UCSD-AML1 (cell line): ENCODE data around the gene IPO5.
A peak's percentile ranks its signal among the peaks of the same experiment; 100 is the strongest.
"Not testable (repeated sequence)": the region's sequence is repeated elsewhere in the genome, so short reads cannot be mapped to it uniquely, and the experiment has no call there.

Experiments
- DNase-seq: peaks from one replicate; lab custom pipeline; 2025; ENCODE audit not compliant: unreplicated experiment; lab: John Stamatoyannopoulos, UW

IPO5 gene

DNA sequence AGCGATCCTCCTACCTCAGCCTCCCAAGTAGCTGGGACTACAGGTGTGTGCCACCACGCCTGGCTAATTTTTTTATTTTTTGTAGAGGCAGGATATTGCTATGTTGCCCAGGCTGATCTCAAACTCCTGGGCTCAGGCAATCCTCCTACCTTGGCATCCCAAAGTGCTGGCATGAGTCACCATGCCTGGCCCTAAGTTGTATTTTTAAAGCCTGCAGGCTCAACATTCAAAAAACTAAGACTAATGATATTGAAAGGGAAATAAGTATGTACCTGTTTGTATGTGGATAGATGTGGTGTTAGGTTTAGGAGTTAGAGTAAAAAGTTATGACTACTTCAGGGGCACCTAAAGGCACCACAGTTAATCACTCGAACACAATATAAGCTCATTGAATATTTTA, 5.4 kb upstream of the IPO5 start:
- DNase-seq, result no peak

DNA sequence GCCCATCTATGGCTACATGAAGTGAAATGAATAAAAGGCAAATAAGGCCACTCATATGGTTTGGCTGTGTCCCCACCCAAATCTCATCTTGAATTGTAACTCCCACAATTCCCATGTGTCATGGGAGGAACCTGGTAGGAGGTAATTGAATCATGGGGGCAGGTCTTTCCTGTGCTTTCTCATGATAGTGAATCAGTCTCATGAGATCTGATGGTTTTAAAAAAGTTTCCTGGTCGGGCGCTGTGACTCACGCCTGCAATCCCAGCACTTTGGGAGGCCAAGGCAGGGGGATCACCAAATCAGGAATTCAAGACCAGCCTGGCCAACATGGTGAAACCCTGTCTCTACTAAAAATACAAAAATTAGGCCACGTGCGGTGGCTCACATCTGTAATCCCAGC, 4.2 kb upstream of the IPO5 start:
- DNase-seq, result not testable (repeated sequence)

DNA sequence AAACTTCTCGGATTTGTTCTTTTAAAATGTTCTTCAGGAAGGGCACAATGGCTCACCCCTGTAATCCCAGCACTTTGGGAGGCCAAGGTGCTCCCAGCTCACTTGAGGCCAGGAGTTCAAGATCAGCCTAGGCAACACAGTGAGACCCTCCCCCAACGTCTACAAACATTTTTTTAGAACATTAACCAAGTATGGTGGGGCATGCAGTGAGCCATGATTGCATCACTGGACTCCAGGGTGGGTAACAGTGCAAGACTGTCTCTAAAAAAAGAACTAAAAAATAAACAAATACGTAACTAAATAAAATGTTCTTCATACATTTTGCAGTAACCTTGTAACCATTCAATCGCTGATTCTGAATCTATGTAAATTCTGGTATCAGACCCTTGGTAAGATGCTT, 2.1 kb upstream of the IPO5 start:
- no peak for DNase-seq

DNA sequence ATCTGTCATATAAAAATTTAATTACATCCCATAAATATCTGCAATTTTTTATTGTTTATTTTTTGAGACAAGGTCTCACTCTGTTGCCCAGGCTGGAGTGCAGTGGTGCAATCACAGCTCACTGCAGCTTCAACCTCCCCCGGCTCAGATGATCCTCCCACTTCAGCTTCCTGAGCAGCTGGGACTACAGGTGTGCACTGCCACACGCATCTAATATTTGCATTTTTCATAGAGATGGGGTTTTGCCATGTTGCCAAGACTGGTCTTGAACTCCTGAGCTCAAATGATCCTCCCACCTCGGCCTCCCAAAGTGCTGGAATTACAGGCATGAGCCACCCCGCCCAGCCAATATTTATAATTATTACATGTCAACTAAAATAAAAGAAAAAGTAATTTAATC, 644 bp upstream of the IPO5 start:
- not testable (repeated sequence) for DNase-seq

DNA sequence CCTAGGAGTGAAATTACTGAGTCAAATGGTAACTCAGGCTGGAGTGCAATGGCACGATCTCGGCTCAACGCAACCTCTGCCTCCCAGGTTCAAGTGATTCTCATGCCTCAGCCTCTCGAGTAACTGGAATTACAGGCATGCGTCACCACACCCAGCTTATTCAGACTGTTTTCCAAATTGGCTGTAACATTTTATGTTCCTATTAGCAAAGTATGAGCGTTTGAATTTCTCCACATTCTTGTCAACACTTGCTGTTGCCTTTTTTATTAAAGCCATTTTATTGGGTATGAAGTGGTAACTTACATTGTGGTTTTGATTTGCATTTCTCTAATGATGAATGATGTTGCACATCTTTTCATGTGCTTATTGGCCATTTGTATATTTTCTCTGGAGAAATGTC, 7.9 kb downstream of the IPO5 start:
- DNase-seq, result no peak

DNA sequence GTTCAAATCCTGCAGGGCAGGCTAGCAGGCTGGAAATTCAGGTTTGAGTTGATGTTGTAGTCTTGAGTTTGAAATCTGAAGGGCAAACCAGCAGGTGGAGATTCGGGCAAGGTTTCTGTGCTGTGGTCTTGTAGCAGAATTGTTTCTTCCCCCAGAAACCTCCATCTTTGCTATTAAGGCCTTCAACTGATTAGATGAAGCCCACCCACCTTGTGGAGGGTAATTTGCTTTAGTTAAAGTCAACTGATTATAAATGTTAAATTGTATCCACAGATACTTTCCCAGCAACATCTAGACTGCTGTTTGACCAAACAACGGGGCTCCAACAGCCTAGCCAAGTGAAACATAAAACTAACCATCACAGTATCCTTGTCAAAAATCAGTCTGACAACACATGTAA, 9.4 kb downstream of the IPO5 start:
- DNase-seq, result no peak

DNA sequence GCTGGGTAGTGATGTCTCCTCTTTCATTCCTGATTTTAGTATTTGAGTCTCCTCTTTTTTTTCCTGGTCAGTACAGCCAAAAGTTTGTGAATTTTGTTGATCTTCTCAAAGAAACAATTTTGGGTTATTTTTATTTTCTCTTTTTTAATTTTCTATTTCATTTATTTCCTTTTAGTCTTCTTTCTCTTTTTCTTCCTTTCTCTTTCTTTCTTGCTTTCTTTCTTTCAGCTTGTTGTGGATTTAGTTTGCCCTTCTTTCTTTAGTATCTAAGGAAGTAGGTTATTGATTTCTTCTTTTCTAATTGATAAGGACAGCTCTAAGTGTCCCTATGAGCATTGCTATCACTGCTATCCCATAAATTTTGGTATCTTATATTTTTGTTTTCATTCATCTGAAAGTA, 13.8 kb downstream of the IPO5 start:
- DNase-seq, result no peak

DNA sequence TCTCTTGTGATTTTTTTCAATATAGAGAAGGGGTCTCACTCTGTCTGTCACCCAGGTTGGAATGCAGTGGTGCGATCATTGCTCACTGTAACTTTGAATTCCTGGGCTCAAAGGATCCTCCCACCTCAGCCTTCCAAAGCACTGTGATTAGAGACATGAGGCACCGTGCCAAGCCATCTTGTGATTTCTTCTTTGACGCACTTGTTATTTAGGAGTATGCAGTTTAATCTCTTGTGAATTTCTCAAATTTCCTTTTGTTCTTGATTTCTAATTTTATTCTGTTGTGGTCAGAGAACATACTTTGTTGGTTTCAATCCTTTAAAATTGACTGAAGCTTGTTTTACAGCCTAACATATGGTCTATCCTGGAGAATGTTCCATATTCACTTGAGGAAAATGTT, 14.5 kb downstream of the IPO5 start:
- DNase-seq, result no peak

DNA sequence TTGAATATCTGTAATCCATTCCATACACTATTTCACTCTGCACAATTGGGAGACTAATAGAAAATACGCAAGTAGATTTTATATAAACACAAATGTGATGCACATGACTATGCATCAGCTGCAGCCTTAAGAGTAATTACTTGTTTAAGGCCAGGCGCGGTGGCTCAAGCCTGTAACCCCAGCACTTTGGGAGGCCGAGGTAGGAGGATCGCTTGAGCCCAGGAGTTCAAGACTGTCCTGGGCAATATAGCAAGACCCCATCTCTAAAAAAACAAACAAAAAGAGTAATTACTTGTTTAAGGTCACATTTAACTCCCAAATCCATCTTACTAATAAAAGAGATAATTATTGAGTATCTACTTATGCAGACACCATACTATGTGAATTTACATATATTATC, 18.0 kb downstream of the IPO5 start:
- no peak for DNase-seq

DNA sequence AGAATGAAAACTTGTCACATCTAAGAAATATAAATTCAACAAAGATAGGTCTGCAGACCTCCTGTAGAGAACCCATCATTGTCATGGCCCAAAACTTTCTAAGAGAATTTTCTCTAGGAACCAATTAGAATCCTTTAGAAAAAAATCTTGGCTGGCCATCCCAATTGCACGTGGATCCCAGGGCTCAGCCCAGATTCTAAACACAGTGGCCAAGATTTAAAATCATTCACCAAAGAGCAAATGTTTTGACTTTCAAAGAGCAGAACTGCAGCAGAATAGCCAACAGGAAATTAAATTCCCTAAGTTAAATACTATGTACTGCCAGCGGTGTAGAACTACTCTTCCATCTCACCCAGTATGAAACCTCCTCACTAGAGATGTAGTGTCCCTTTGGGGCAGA, 21.3 kb downstream of the IPO5 start:
- no peak for DNase-seq

DNA sequence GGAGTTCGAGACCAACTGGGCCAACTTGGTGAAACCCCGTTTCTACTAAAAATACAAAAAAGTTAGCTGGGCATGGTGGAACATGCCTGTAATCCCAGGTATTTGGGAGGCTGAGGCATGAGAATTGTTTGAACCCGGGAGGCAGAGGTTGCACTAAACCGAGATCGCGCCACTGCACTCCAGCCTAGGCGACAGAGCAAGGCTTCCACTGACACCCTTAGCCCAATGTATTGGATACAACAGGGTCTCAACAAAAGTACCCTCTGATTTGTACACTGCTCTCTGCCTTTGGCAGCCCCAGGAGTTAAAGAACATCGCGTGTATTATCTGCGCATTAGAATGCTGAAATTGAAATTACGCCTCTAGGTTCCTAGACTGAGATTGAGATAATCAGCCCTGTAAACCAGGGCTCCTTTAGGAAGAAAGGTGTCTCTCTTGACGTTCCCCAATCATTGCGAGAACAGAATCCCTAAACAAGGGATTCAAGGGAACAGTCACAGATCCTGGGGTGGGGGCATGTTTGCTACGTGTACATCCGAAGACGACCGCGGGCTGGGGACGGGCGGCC, 21.9 kb downstream of the IPO5 start:
- DNase-seq, result no peak

DNA sequence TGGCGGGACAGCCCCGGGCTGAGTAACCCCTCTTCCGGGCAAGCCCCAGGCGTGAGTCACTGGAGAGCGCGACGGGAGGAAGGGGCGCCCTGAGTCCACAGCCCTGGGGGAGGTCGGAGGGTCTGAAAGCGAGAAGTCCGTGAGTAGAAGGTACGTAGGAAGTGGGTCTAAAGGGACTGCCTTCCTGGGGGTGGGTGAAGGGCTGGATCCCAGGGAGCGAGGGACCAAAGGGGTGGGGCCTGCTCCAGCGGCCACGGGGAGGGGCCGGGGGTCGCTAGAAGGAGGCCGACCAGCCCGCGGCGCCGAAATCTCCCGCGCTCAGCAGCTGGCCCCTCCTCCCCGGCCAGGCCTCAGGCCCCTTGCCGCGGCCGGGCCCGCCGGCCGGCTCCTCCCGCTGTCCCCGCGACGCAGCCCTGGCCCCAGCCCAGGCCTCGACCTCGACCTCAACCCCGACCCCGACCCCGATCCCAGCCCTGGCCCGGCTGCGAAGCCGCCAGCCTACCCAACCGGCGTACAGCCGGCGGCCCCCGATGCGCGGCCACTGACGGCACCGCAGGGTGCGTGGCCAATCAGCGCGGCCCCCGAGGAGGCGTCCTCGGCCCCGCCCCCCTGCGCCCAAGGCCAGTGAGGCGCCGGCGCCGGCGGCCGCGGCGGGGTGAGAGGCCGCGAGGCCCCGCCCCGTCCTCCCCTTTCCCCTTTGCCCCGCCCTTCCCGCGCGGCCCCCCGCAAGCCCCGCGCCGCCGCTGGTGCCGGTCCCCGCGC, 22.6 kb downstream of the IPO5 start:
- DNase-seq, result peak; percentile 93

DNA sequence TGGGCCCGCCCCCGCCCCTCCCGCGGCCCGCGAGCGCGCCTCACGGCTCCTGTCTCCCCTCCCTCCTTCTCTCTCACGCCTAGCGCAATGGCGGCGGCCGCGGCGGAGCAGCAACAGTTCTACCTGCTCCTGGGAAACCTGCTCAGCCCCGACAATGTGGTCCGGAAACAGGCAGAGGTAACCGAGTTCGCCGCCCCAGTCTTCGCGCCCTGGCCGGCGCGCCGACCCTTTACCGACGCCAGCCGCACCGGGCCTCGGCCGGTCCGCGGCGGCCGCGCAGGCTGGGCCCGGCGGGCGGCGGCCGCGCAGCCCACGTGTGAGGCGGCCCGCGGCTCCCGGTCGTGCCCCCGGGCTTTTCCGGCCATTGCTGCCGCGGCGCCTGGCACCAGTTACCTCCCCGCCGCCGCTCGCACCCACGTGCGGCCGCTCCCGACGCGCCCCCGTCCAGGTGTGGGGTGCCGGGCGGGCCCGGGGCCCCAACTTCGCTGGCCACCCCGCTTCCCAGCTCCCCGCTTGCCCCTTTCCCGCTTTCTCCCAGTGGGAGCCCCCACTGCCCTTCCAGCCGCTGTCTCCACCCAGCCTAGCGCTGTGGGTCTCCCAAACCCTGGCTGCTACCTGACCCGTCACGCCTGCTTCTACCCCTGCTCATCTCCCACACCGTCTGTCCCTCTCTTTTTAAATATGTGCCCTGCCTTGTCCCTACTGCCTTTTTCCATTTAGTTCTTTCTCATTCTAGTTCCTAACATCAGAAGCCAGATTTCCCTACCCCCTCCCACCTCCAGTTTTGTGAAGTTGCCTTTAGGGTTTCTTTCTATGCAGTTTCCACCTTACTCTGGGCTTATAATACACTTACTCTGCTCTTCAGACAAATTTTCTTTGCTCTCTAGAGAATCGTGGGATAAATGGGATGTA, 23.4 kb downstream of the IPO5 start:
- DNase-seq, result peak; percentile 45

DNA sequence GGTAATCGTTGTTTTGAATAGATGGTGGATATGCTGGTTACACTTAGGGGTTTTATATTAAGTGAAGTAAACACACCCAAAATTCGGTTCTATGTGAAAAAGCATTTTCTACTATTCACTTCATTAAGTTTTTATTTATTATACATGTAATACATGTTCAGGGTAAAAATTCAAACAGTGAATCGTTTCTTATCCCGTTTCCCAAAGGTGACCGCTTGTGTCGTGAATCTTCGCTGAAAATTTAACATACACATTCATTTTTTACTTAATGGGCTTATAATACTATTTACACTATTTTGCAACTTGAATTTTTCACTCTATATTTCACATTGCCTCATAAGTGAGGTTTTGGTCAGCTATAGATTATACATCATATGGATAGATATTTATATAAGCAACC, 24.5 kb downstream of the IPO5 start:
- no peak for DNase-seq

DNA sequence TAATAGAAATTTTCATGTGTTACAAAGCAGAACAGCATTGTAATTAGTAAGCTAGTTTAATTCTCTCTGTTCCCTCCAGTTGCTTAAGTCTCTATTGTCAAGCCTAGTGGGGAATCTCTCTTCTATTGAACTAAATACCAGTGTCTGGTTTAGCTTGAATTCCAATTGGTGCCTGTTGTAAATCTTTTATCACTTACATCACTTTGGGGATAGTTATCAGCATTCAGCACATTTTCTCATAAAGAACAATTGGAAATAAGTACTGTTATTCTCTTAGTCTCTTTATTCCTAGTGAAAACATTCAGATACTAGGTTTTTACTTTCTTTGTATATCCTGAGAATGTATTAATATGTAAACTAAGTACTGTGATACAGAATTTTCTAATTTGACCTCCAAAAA, 25.2 kb downstream of the IPO5 start:
- no peak for DNase-seq

DNA sequence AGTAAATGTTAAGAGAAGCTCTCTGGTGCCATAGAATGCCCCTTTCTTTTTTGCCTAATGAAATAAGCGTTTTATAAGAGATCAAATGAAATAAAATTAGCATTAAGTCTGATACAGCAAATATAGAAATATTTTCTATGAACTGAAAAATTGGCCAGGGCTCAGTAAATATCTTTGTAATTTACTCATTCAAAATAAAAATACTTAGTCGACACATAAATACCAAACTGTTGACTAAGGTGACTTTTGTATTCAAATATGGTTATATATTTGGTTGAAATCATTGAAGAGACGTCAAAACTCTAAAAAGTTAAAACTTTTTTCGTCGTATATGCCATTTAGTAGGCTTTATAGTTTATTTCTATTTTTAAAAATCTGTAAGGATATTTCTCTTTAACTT, 25.6 kb downstream of the IPO5 start:
- no peak for DNase-seq

DNA sequence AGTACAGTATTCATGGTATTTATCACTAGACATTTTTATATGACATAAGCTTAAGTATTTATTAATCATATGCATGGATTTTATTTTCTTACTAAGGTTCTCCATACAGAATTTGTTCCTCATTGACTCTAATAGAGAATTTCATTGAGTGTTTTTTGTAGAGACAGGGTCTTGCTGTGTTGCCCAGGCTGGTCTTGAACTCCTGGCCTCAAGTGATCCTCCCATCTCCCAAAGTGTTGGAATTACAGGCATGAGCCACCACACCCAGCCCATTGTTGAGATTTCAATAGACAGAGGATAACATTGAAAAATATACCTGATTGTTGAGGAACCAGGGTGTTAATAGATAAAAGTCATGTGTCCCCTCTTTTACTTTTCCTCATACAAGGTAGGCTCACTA, 26.1 kb downstream of the IPO5 start:
- no peak for DNase-seq

DNA sequence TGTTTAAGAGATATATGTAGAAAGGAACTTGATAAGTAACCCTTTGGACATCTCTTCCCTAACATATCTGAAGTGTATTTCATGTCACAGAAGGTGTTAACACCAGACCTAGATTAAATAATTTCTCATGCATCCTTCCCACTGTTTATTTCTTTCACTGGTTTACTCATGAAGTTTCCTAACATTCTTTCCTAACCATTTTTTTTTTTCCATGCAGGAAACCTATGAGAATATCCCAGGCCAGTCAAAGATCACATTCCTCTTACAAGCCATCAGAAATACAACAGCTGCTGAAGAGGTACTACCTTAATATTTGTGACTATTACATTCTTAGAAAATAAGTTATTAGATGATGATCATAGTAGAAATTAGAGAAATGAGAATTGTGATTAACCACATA, 28.8 kb downstream of the IPO5 start:
- DNase-seq, result no peak

DNA sequence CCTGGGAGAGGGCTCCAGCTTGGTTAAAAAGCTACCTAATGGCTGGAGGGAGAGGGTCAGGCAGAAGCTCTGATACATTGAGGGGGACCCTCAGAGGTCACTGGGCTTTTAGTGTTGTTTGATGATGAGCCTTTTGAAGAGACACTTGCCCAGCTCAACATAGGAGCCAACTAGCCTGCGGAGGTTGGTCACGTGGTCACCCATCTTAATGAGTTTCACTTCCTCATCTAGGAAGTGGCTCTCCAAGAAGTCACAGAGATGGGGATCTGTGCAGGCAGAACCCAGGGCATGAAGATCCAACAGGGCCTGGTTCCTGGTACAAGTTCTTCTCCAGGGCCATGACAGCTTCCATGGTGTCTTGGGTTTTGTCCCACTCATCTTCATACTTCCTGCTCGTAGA, 33.4 kb downstream of the IPO5 start:
- DNase-seq, result peak; percentile 8

DNA sequence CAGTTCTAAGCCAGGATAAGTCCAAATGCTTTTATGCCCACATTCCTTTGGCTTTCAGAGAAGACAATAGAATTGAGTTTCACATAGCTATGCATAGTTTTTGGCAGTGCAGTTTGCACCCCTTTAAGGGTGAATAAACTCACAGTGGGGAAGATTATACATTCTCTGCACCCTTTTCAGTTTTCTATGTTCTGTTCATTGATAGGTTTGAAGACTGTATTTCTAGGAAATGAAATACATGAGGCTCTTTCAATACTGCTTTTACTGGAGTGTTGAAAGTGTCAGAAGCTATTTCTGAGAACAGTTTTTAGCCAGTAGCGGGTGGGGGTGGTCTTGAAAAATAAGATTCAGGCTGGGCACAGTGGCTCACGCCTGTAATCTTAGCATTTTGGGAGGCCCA, 46.2 kb downstream of the IPO5 start:
- no peak for DNase-seq

DNA sequence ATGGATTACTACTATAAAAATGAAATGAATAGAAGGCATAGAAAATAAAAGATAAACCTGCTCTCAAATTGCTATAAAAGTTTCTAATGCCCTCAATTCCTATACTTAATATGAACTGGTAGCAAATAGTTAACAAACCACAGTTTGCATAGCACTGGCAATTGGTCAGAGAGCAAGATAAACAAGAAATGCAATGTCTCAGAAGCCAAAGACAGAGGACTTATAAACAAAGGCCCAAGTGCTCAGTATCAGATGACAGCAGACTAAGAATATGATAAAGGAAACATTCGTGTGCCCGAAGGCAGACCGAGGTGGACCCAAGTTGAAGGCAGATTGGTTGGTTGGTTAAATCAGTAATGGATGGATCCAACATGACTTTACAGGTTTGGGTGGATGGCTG, 50.6 kb downstream of the IPO5 start:
- DNase-seq, result no peak

DNA sequence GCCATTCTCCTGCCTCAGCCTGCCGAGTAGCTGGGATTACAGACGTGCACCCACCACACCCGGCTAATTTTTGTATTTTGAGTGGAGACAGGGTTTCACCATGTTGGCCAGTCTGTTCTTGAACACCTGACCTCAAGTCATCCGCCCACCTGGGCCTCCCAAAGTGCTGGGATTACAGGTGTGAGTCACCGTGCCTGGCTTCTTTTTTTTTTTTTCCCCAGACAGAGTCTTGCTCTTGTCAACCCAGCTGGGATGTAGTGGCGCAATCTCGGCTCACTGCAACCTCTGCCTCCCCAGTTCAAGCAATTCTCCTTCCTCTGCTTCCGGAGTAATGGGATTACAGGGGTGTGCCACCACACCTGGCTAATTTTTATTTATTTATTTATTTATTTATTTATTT, 51.5 kb downstream of the IPO5 start:
- DNase-seq, result not testable (repeated sequence)
